Coronary artery (tissue), 2 donors: ENCODE measurements around the gene DOLPP1.

Experiments used
- DNase-seq: peaks from one replicate; pipeline ENCODE4 v3.0.0-alpha.2; 2017; ENCODE audit warnings: low spot score
- H3K27ac ChIP-seq, 2 donors: fragments of 200-600 bp; sonication (generic); one replicate each; pipeline ENCODE4 v1.5.1; 2016 to 2019
- H3K4me3 ChIP-seq: fragments of 200-600 bp; sonication (generic); 2 replicates; pipeline ENCODE4 v1.5.1; 2016; ENCODE audit warnings: mild to moderate bottlenecking, moderate library complexity
- CTCF ChIP-seq: fragments of 200-600 bp; sonication (generic); IDR thresholded peaks from one replicate; pipeline ENCODE4 v1.5.1; 2019; ENCODE audit warnings: antibody characterized with exemption

DOLPP1 gene

GRCh38 chr9:129064499-129064908 is 16.4 kb upstream of the DOLPP1 start:
- Histone ChIP-seq H3K27ac (no peak overlapping the region), H3K4me3 (no peak overlapping the region)
- DNase-seq = no peak
- no peak for TF ChIP-seq CTCF

GRCh38 chr9:129068110-129068509 is 12.8 kb upstream of the DOLPP1 start:
- Histone ChIP-seq H3K27ac (no peak overlapping the region), H3K4me3 (no peak overlapping the region)
- no peak for TF ChIP-seq CTCF
- no peak for DNase-seq

- Histone ChIP-seq H3K4me3 (no peak overlapping the region), H3K27ac (peak overlapping the region in 1 of 2 donors; percentile 10)
- DNase-seq = no peak
- no peak for TF ChIP-seq CTCF
Measured at GRCh38 chr9:129068990-129069861, 11.7 kb upstream of the DOLPP1 start.

- DNase-seq = no peak
- no peak for TF ChIP-seq CTCF
- Histone ChIP-seq H3K27ac (no peak overlapping the region), H3K4me3 (no peak overlapping the region)
Measured at GRCh38 chr9:129069862-129070641, 10.9 kb upstream of the DOLPP1 start.

- DNase-seq = no peak
- H3K4me3 ChIP-seq = no peak overlapping the region
- H3K27ac ChIP-seq = no peak overlapping the region
- no peak for TF ChIP-seq CTCF
Measured at GRCh38 chr9:129070696-129071525, 10.0 kb upstream of the DOLPP1 start.

GRCh38 chr9:129071526-129072126 is 9.3 kb upstream of the DOLPP1 start:
- Histone ChIP-seq H3K27ac (no peak overlapping the region), H3K4me3 (no peak overlapping the region)
- TF ChIP-seq CTCF = no peak
- DNase-seq = no peak
